Ascending aorta (tissue), 2 donors: ENCODE results near the gene SEPTIN8. TPM values are rescaled to one million over a fixed set of nuclear protein-coding genes. Genes with fewer than 3 reads are reported as not detected.

Experiments used
- DNase-seq, 2 donors: peaks; one replicate each; pipeline ENCODE4 v3.0.0-alpha.2; 2019; ENCODE audit warnings: low spot score in 2 of 2
- H3K27ac ChIP-seq, 2 donors: fragments of 200-600 bp; sonication (generic); one replicate each; pipeline ENCODE4 v1.5.1; 2016 to 2017; ENCODE audit warnings: mild to moderate bottlenecking in 1 of 2
- H3K27me3 ChIP-seq: fragments of 200-600 bp; sonication (generic); one replicate; pipeline ENCODE4 v1.5.1; 2017
- H3K36me3 ChIP-seq, 2 donors: fragments of 200-600 bp; sonication (generic); one replicate each; pipeline ENCODE4 v1.5.1; 2016
- H3K4me1 ChIP-seq, 2 donors: fragments of 200-600 bp; sonication (generic); one replicate each; pipeline ENCODE4 v1.5.1; 2016 to 2017; ENCODE audit warnings: mild to moderate bottlenecking in 1 of 2
- H3K4me3 ChIP-seq, 2 donors: fragments of 200-600 bp; sonication (generic); one replicate each; pipeline ENCODE4 v1.5.1; 2016 to 2017; ENCODE audit warnings: mild to moderate bottlenecking in 1 of 2
- H3K9me3 ChIP-seq, 2 donors: fragments of 200-600 bp; sonication (generic); one replicate each; pipeline ENCODE4 v1.5.1; 2016
- CTCF ChIP-seq, 3 experiments: fragments of 200-600 bp in 2 of 3; fragments of 450-650 bp in 1 of 3; sonication (generic) in 2 of 3; IDR thresholded peaks; one replicate each; pipeline ENCODE4 v1.5.1; 2016 to 2019; ENCODE audit warnings: antibody characterized with exemption in 3 of 3, mild to moderate bottlenecking in 1 of 3, moderate library complexity in 1 of 3
- intact Hi-C: fragments of 100-400 bp; cut with DNase I; formaldehyde crosslinking; loops from one replicate; pipeline ENCODE4 v1.15.1; 2023
- total RNA-seq: library from RNA; depleted of rRNA; stranded (reverse); fragments of >200 nt; gene quantifications from one replicate; pipeline ENCODE4 v1.1.0, GENCODE V29; 2016

The SEPTIN8 gene
- total RNA-seq, 1 donor from 2014 or later, result 113 TPM

GRCh38 chr5:132744659-132745058, 32.4 kb downstream of the SEPTIN8 start:
- no peak for DNase-seq

GRCh38 chr5:132742626-132743025, 34.4 kb downstream of the SEPTIN8 start:
- no peak overlapping the region for H3K4me3 ChIP-seq
- intact Hi-C loops, result no loop called here
- no peak overlapping the region for H3K27ac ChIP-seq
- peaks cover 3 to 4% of the 10 kb centered on the region in 2 donors for H3K4me1 ChIP-seq
- DNase-seq, result no peak
- TF ChIP-seq CTCF (IDR thresholded peaks at IDR 0.05), result no peak
- no peaks in the 10 kb centered on the region for H3K27me3 ChIP-seq
- no peaks in the 10 kb centered on the region for H3K36me3 ChIP-seq
- no peaks in the 10 kb centered on the region for H3K9me3 ChIP-seq

More at GRCh38 chr5:132744659-132745058, 32.4 kb downstream of the SEPTIN8 start:
- no peaks in the 10 kb centered on the region for H3K27me3 ChIP-seq
- H3K36me3 ChIP-seq, result no peaks in the 10 kb centered on the region
- TF ChIP-seq CTCF (IDR thresholded peaks at IDR 0.05), result no peak
- intact Hi-C loops, result no loop called here
- peaks cover 3 to 4% of the 10 kb centered on the region in 2 donors for H3K4me1 ChIP-seq
- no peak overlapping the region for H3K4me3 ChIP-seq
- H3K9me3 ChIP-seq, result no peaks in the 10 kb centered on the region
- H3K27ac ChIP-seq, result no peak overlapping the region

- peaks cover 0 to 3% of the 10 kb centered on the region in 2 donors for H3K4me1 ChIP-seq
- no peaks in the 10 kb centered on the region for H3K27me3 ChIP-seq
- intact Hi-C loops, result no loop called here
- TF ChIP-seq CTCF (IDR thresholded peaks at IDR 0.05), result no peak
- no peak overlapping the region for H3K4me3 ChIP-seq
- no peaks in the 10 kb centered on the region for H3K36me3 ChIP-seq
- no peak overlapping the region for H3K27ac ChIP-seq
- H3K9me3 ChIP-seq, result no peaks in the 10 kb centered on the region
- no peak for DNase-seq
These were observed 34.9 kb downstream of the SEPTIN8 start for GRCh38 chr5:132742158-132742557.

- intact Hi-C loops, result loop anchor here (5.0 kb wide), 1 partner anchor 38 kb away; the partner anchor contains the start of gene SEPTIN8
- Histone ChIP-seq H3K36me3 (no peaks in the 10 kb centered on the region), H3K27ac (no peak overlapping the region), H3K4me3 (no peak overlapping the region), H3K4me1 (peaks cover 0 to 4% of the 10 kb centered on the region in 2 donors), H3K27me3 (no peaks in the 10 kb centered on the region), H3K9me3 (no peaks in the 10 kb centered on the region)
- no peak for DNase-seq
- no peak for TF ChIP-seq CTCF (IDR thresholded peaks at IDR 0.05)
These were observed 37.8 kb downstream of the SEPTIN8 start for GRCh38 chr5:132739232-132739631.

GRCh38 chr5:132737982-132738681, 38.9 kb downstream of the SEPTIN8 start:
- TF ChIP-seq CTCF (IDR thresholded peaks at IDR 0.05), result no peak
- H3K27ac ChIP-seq, result no peak overlapping the region
- intact Hi-C loops, result loop anchor here (5.0 kb wide), 1 partner anchor 39 kb away; the partner anchor contains the start of gene SEPTIN8
- DNase-seq, result no peak
- H3K36me3 ChIP-seq, result no peaks in the 10 kb centered on the region
- peak overlapping the region; percentile 70 to 90 for H3K4me3 ChIP-seq
- H3K4me1 ChIP-seq, result peaks cover 0 to 4% of the 10 kb centered on the region in 2 donors
- no peaks in the 10 kb centered on the region for H3K9me3 ChIP-seq
- H3K27me3 ChIP-seq, result no peaks in the 10 kb centered on the region
